Measurements from ENCODE around the gene MAP7D2. TPM values are rescaled to one million over a fixed set of nuclear protein-coding genes. Genes with fewer than 3 reads are reported as not detected.
"Not testable (repeated sequence)": the region's sequence is repeated elsewhere in the genome, so short reads cannot be mapped to it uniquely, and the experiment has no call there.

MAP7D2 gene
- 0.11 TPM in 1 of 2 replicates, not detected in the other for total RNA-seq (2014; rRNA removed; shearing (Covaris generic))

DNA sequence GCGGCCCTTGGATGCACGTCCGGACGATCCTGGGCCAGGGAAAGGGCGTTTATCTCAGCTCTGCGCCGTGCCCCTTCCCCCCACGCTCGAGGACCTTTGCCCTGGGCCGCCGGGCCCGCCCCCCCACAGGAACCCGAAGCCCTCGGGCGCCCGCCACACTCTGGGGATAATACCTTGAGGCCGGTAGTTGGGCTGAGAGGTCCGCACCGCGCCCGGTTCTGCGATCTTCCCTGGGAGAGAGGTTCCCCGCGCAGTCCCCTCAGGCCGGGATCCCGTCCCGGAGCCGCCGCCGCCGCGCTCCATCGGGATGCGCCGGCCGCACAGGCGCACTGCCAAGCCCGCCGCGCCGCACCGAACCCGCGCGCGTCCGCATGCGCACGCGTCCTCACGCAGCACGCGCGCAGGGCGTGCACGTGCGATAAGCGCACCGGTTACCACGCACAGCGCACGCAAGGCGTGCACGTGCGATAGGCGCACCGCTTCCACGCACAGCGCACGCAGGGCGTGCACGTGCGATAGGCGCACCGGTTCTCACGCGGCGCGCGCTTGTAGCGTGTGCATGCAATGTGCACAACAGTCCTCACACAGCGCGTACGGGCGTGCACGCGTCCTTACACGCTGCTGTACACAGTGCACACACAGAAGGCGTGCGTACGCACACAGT, at the start of gene MAP7D2:
Gene MAP7D2 (minus strand): TSS at position 331 of the 664 bp plus-strand sequence. CDS start 28 bp downstream, at position 303.
- Histone ChIP-seq H3K36me3 (no peaks in the 10 kb centered on the region), H3K27me3 (replicated peaks) (0 out of 2 replicates have a peak, but pooled peaks cover 5% of the 10 kb centered on the region), H3K4me1 (replicated peaks) (no peaks in the 10 kb centered on the region), H3K9me3 (replicated peaks) (no peaks in the 10 kb centered on the region), H3K4me3 (no peak within 1 kb of the TSS), H3K27ac (no peak within 1 kb of the TSS)
- DNase-seq (ENCODE audit: low read depth in 1 of 2, low spot score in 2 of 2) = no peak

DNA sequence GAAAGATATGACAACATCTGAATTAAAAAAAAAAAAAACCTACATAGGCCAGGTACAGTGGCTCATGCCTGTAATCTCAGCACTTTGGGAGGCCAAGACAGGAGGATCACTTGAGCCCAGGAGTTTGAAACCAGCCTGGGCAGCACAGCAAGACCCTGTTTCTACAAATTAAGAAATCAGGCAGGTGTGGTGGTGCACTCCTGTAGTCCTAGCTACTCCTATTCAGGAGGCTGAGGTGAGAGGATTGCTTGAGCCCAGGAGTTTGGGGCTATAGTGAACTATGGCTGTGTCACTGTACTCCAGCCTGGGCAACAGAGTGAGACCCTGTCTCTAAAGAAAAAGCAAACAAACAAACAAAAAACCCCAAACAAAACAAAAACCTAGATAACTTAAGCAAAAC, 45.8 kb upstream of the MAP7D2 start:
- H3K27ac ChIP-seq; H3K4me1 ChIP-seq (replicated peaks); H3K27me3 ChIP-seq (replicated peaks); DNase-seq (ENCODE audit: low read depth in 1 of 2, low spot score in 2 of 2); H3K4me3 ChIP-seq; H3K9me3 ChIP-seq (replicated peaks): not testable (repeated sequence)
- peaks cover 13% of the 10 kb centered on the region for H3K36me3 ChIP-seq

DNA sequence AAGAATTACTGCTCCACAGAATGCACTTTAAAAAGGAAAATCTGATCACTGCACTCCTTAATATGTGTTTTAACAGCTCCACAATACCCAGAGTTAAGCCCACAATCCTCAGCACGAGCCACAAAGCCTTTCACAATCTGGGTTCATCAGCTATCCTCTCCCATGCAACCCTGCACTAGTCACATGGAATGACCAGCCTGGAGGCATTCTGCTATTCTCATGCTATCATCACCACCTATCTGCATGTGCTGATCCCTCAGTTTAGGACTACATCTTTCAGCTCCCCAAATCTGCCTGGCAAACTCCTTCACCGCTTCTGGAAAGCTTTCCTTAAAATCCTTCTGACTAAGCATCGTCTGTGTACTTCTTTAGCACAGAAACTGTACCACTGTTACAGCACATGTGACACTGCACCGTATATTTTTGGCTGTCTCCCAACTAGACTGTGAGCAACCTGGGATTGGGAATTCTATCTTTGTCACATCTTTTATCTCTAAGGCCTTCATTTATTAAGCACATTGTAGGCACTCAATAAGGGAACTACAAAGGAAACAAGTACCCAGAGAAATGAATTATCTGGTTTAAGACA, 43.2 kb upstream of the MAP7D2 start:
- Histone ChIP-seq H3K4me1 (replicated peaks) (no peaks in the 10 kb centered on the region), H3K9me3 (replicated peaks) (no peaks in the 10 kb centered on the region), H3K27me3 (replicated peaks) (no peaks in the 10 kb centered on the region), H3K4me3 (no peak overlapping the region), H3K27ac (no peak overlapping the region), H3K36me3 (peaks cover 10% of the 10 kb centered on the region; the same call in 1 of the 2 replicates)
- no peak for DNase-seq (ENCODE audit: low read depth in 1 of 2, low spot score in 2 of 2)

GRCh38 chrX:20151689-20152088, 35.0 kb upstream of the MAP7D2 start:
- DNase-seq (ENCODE audit: low read depth in 1 of 2, low spot score in 2 of 2) = no peak
- Histone ChIP-seq H3K4me1 (replicated peaks) (no peaks in the 10 kb centered on the region), H3K27me3 (replicated peaks) (no peaks in the 10 kb centered on the region), H3K9me3 (replicated peaks) (no peaks in the 10 kb centered on the region), H3K36me3 (peaks cover 7% of the 10 kb centered on the region; the same call in 1 of the 2 replicates), H3K4me3 (no peak overlapping the region), H3K27ac (no peak overlapping the region)

GRCh38 chrX:20149326-20149725, 32.6 kb upstream of the MAP7D2 start:
- Histone ChIP-seq H3K27ac (no peak overlapping the region), H3K27me3 (replicated peaks) (no peaks in the 10 kb centered on the region), H3K9me3 (replicated peaks) (no peaks in the 10 kb centered on the region), H3K4me1 (replicated peaks) (no peaks in the 10 kb centered on the region), H3K4me3 (no peak overlapping the region), H3K36me3 (peaks cover 1% of the 10 kb centered on the region; the same call in 1 of the 2 replicates)
- DNase-seq (ENCODE audit: low read depth in 1 of 2, low spot score in 2 of 2) = no peak

GRCh38 chrX:20147561-20147960, 30.9 kb upstream of the MAP7D2 start:
- H3K36me3 ChIP-seq = no peaks in the 10 kb centered on the region
- no peak overlapping the region for H3K4me3 ChIP-seq
- H3K4me1 ChIP-seq (replicated peaks) = no peaks in the 10 kb centered on the region
- no peak overlapping the region for H3K27ac ChIP-seq
- no peak for DNase-seq (ENCODE audit: low read depth in 1 of 2, low spot score in 2 of 2)
- H3K9me3 ChIP-seq (replicated peaks) = no peaks in the 10 kb centered on the region
- H3K27me3 ChIP-seq (replicated peaks) = no peaks in the 10 kb centered on the region

DNA sequence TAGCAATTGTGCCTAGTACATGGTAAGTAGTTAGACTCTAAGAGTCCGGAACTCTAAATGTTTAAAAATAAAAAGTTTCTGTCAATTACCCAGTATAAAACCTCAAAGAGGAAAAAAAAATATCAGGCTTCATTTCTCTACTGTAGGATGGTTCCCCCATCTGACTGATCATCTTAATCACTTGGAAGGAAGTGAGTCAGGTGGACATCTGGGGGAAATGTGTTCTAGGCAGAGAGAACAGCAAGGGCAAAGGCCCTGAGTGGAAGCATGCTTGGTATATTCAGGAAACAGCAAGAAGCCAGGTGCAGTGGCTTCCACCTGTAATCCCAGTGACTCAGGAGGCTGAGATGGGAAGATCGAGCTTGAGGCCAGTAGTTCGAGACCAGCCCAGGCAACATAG, 27.8 kb upstream of the MAP7D2 start:
- peaks cover 11% of the 10 kb centered on the region for H3K36me3 ChIP-seq
- DNase-seq (ENCODE audit: low read depth in 1 of 2, low spot score in 2 of 2) = no peak
- H3K9me3 ChIP-seq (replicated peaks) = no peaks in the 10 kb centered on the region
- H3K4me1 ChIP-seq (replicated peaks) = no peaks in the 10 kb centered on the region
- H3K27ac ChIP-seq = no peak overlapping the region
- no peak overlapping the region for H3K4me3 ChIP-seq
- no peaks in the 10 kb centered on the region for H3K27me3 ChIP-seq (replicated peaks)

DNA sequence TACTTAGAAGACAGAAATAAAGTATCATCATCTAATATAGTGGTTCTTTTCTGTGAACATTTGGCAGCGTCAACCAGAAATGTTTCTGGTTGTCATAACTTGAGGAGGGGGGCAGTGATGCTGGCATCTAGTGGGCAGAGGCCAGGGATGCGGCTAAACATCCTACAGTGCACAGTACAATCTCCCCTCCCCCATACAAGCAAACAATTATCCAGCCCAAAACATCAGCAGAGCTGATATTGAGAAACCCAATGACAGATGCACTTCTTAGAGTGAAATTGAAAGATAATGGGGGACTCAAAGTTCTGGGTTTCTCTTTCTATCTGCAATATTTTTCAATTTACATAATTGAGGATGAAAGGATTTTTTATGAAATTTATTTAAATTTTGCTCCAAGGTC, 26.9 kb upstream of the MAP7D2 start:
- no peak for DNase-seq (ENCODE audit: low read depth in 1 of 2, low spot score in 2 of 2)
- no peak overlapping the region for H3K27ac ChIP-seq
- no peak overlapping the region for H3K4me3 ChIP-seq
- peaks cover 19% of the 10 kb centered on the region for H3K36me3 ChIP-seq
- H3K27me3 ChIP-seq (replicated peaks) = no peaks in the 10 kb centered on the region
- no peaks in the 10 kb centered on the region for H3K4me1 ChIP-seq (replicated peaks)
- no peaks in the 10 kb centered on the region for H3K9me3 ChIP-seq (replicated peaks)

GRCh38 chrX:20143111-20143510, 26.4 kb upstream of the MAP7D2 start:
- no peaks in the 10 kb centered on the region for H3K4me1 ChIP-seq (replicated peaks)
- DNase-seq (ENCODE audit: low read depth in 1 of 2, low spot score in 2 of 2) = no peak
- H3K4me3 ChIP-seq = no peak overlapping the region
- H3K9me3 ChIP-seq (replicated peaks) = no peaks in the 10 kb centered on the region
- H3K36me3 ChIP-seq = peaks cover 22% of the 10 kb centered on the region
- H3K27me3 ChIP-seq (replicated peaks) = no peaks in the 10 kb centered on the region
- no peak overlapping the region for H3K27ac ChIP-seq

- Histone ChIP-seq H3K27me3 (replicated peaks) (no peaks in the 10 kb centered on the region), H3K4me3 (peak within 1 kb of the TSS; percentile 87), H3K36me3 (peaks cover 32% of the 10 kb centered on the region), H3K9me3 (replicated peaks) (no peaks in the 10 kb centered on the region), H3K4me1 (replicated peaks) (no peaks in the 10 kb centered on the region), H3K27ac (peak within 1 kb of the TSS; percentile 86)
- DNase-seq (ENCODE audit: low read depth in 1 of 2, low spot score in 2 of 2) = peak; percentile 94 to 96
Measured at GRCh38 chrX:20141281-20142220, 24.8 kb upstream of the MAP7D2 start, which contains the start of gene EIF1AX. TSS of gene EIF1AX (minus strand) at chrX:20141838. CDS start at chrX:20141640, 198 bp downstream.

DNA sequence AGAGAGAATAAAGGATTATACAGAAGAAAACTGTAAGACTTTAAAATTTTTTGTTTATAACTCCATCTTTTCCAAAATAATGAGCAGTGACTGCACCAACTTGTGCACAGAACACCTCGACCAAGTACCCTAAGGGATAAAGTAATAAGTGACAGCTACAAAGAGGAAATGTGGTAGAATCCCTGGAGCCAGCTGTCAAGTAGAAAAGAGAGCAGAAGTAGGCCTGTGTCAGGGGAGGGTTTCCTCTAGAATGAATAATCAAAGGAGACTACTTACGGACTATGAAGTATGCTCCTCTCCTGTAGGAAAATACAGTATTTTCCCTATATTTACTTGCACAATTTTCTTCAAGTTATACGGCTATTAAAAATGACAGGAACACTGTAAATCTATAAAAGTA, 23.7 kb upstream of the MAP7D2 start:
- H3K36me3 ChIP-seq = peaks cover 42% of the 10 kb centered on the region
- H3K9me3 ChIP-seq (replicated peaks) = no peaks in the 10 kb centered on the region
- no peaks in the 10 kb centered on the region for H3K4me1 ChIP-seq (replicated peaks)
- peak overlapping the region; percentile 87 for H3K4me3 ChIP-seq
- no peaks in the 10 kb centered on the region for H3K27me3 ChIP-seq (replicated peaks)
- DNase-seq (ENCODE audit: low read depth in 1 of 2, low spot score in 2 of 2) = no peak
- no peak overlapping the region for H3K27ac ChIP-seq

DNA sequence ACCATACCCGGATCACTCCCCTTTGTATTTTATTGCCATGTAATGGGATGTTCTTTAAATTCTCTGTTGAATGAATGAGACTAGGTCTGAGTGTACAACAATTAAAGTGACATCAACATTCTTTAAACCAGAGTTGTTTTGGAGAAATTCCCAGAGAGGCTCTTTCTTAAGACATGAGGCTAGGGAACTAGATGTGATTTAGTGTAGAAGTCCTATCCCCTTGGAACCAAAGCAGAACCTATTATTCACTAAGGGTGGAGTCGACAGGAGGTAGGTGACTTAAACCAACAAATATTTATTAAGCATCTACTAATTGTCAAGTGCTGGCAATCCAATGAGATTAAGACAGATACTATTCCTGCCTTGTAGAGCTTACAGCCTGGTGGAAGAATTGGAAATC, 23.3 kb upstream of the MAP7D2 start:
- Histone ChIP-seq H3K9me3 (replicated peaks) (no peaks in the 10 kb centered on the region), H3K27ac (no peak overlapping the region), H3K4me1 (replicated peaks) (no peaks in the 10 kb centered on the region), H3K4me3 (peak overlapping the region; percentile 87), H3K36me3 (peaks cover 42% of the 10 kb centered on the region), H3K27me3 (replicated peaks) (no peaks in the 10 kb centered on the region)
- no peak for DNase-seq (ENCODE audit: low read depth in 1 of 2, low spot score in 2 of 2)

DNA sequence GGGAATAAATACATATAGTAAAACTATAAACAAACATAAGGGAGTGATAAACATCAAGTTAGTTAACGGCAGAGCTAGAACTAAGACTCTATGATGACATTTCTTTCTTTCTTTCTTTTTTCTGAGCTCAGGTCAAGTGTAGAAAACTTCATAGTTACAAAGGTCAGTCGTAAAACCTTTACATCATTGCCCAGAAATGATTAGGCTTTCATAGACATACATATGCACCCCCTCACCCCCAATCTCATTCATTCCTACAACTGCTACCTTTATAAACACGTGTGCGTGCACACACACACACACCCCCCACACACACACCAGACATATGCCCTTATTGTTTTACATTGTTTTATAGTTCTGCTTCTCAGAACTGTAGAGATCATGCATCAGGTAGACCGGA, 19.2 kb upstream of the MAP7D2 start:
- no peak overlapping the region for H3K4me3 ChIP-seq
- no peaks in the 10 kb centered on the region for H3K4me1 ChIP-seq (replicated peaks)
- H3K27me3 ChIP-seq (replicated peaks) = no peaks in the 10 kb centered on the region
- peaks cover 59% of the 10 kb centered on the region for H3K36me3 ChIP-seq
- DNase-seq (ENCODE audit: low read depth in 1 of 2, low spot score in 2 of 2) = no peak
- no peak overlapping the region for H3K27ac ChIP-seq
- H3K9me3 ChIP-seq (replicated peaks) = no peaks in the 10 kb centered on the region

- Histone ChIP-seq H3K27ac (no peak overlapping the region), H3K36me3 (peaks cover 46% of the 10 kb centered on the region), H3K4me3 (no peak overlapping the region), H3K27me3 (replicated peaks) (no peaks in the 10 kb centered on the region), H3K9me3 (replicated peaks) (no peaks in the 10 kb centered on the region), H3K4me1 (replicated peaks) (no peaks in the 10 kb centered on the region)
- no peak for DNase-seq (ENCODE audit: low read depth in 1 of 2, low spot score in 2 of 2)
Measured at GRCh38 chrX:20132666-20133065, 16.0 kb upstream of the MAP7D2 start.

Data from SJSA1 (cell line).